HepG2 (cell line): ENCODE results near the gene KAT7. TPM values are rescaled to one million over a fixed set of nuclear protein-coding genes. Genes with fewer than 3 reads are reported as not detected.

Source experiments
- FOSL2 ChIP-seq: sonication (generic); formaldehyde crosslinking; IDR thresholded peaks from 2 replicates; pipeline ENCODE4 v1.4.0; 2020; ENCODE audit warnings: missing genetic modification reagents
- GATAD1 ChIP-seq: IDR thresholded peaks from 2 replicates; pipeline ENCODE4 v1.6.1; 2016; ENCODE audit warnings: missing genetic modification reagents, missing compliant biosample characterization
- HMGXB4 ChIP-seq, 2 experiments: sonication (generic) in 1 of 2; formaldehyde crosslinking in 1 of 2; IDR thresholded peaks; 2 replicates each; pipeline versions ENCODE4 v1.4.0 to v1.6.1; 2018 to 2020; ENCODE audit warnings: missing genetic modification reagents in 2 of 2, borderline replicate concordance in 1 of 2, low read depth in 1 of 2, mild to moderate bottlenecking in 1 of 2, missing biosample characterization in 1 of 2
- HNF4G ChIP-seq, 2 experiments: sonication (generic) in 1 of 2; formaldehyde crosslinking in 1 of 2; IDR thresholded peaks; 2 replicates each; pipeline versions ENCODE4 v1.4.0 to v1.6.1; 2011 to 2020; ENCODE audit warnings: borderline replicate concordance in 2 of 2, low read depth in 2 of 2, mild to moderate bottlenecking in 2 of 2, low read length in 1 of 2, missing genetic modification reagents in 1 of 2, moderate library complexity in 1 of 2
- KMT2A ChIP-seq: sonication (generic); formaldehyde crosslinking; IDR thresholded peaks from 2 replicates; pipeline ENCODE4 v1.4.0; 2020; ENCODE audit warnings: missing genetic modification reagents
- KMT2B ChIP-seq: IDR thresholded peaks from 2 replicates; pipeline ENCODE4 v1.6.1; 2016; ENCODE audit warnings: missing genetic modification reagents, missing compliant biosample characterization
- MLX ChIP-seq: IDR thresholded peaks from 2 replicates; pipeline ENCODE4 v1.6.1; 2016
- NR2C2 ChIP-seq: sonication (generic); formaldehyde crosslinking; IDR thresholded peaks from 2 replicates; pipeline ENCODE4 v1.4.0; 2020; ENCODE audit warnings: missing genetic modification reagents, mild to moderate bottlenecking, moderate library complexity, borderline replicate concordance
- PITX1 ChIP-seq: sonication (generic); formaldehyde crosslinking; IDR thresholded peaks from 2 replicates; pipeline ENCODE4 v1.5.1; 2020; ENCODE audit warnings: mild to moderate bottlenecking, missing genetic modification reagents
- SALL1 ChIP-seq: sonication (generic); formaldehyde crosslinking; IDR thresholded peaks from 2 replicates; pipeline ENCODE4 v1.8.0; 2022; ENCODE audit warnings: mild to moderate bottlenecking, missing genetic modification reagents
- SALL2 ChIP-seq: sonication (generic); formaldehyde crosslinking; IDR thresholded peaks from 2 replicates; pipeline ENCODE4 v1.8.1; 2023; ENCODE audit warnings: mild to moderate bottlenecking, missing genetic modification reagents, inconsistent platforms
- SKI ChIP-seq: fragments of 450-650 bp; IDR thresholded peaks from one replicate; pipeline ENCODE4 v1.6.1; 2018; ENCODE audit warnings: mild to moderate bottlenecking; ENCODE audit not compliant: partially characterized antibody
- SRY ChIP-seq: sonication (generic); formaldehyde crosslinking; IDR thresholded peaks from 2 replicates; pipeline ENCODE4 v1.8.0; 2022; ENCODE audit warnings: mild to moderate bottlenecking, missing genetic modification reagents
- SSRP1 ChIP-seq: IDR thresholded peaks from 2 replicates; pipeline ENCODE4 v1.6.1; 2016; ENCODE audit warnings: control low read depth
- THAP11 ChIP-seq: IDR thresholded peaks from 2 replicates; pipeline ENCODE4 v1.6.1; 2016; ENCODE audit warnings: missing biosample characterization, missing genetic modification reagents
- ZNF329 ChIP-seq: sonication (generic); formaldehyde crosslinking; IDR thresholded peaks from 2 replicates; pipeline ENCODE4 v1.9.0; 2021; ENCODE audit warnings: low read depth, mild to moderate bottlenecking, missing genetic modification reagents
- ZNF407 ChIP-seq: sonication (generic); formaldehyde crosslinking; IDR thresholded peaks from one replicate; pipeline ENCODE4 v1.5.1; 2020; ENCODE audit warnings: mild to moderate bottlenecking, missing genetic modification reagents; ENCODE audit errors: not compliant biosample characterization
- ZNF614 ChIP-seq: IDR thresholded peaks from 2 replicates; pipeline ENCODE4 v1.6.1; 2018; ENCODE audit warnings: missing biosample characterization, missing genetic modification reagents, inconsistent platforms, borderline replicate concordance
- polyA plus RNA-seq, 8 experiments: library from polyadenylated mRNA; depleted of rRNA in 3 of 8; stranded (reverse) in 7 of 8; unstranded in 1 of 8; fragments of >200 nt; fragmentation: Illumina TruSeq in 4 of 8; extraction: Trizol in 4 of 8; gene quantifications; 2 replicates each; pipeline versions ENCODE4 v1.2.1 to v1.2.3, GENCODE V29; 2011 to 2016; ENCODE audit warnings: low read depth in 4 of 8, missing spikeins in 1 of 8, mixed read lengths in 1 of 8; ENCODE audit not compliant: insufficient read depth in 1 of 8
- total RNA-seq, 5 experiments: library from RNA; depleted of rRNA; stranded (reverse); fragments of >200 nt; fragmentation: Illumina TruSeq; extraction: Trizol; gene quantifications; 2 replicates each; pipeline ENCODE4 v1.2.3, GENCODE V29; 2016; ENCODE audit warnings: low read depth in 1 of 5

Gene KAT7
- total and polyA plus RNA-seq, 2 of the 13 experiments (the other 11 are each of a cell fraction or from before 2014, with no cell fraction given), result 21.2 to 39.2 TPM

- TF ChIP-seq HMGXB4 (CRISPR knock-in tag; IDR thresholded peaks at IDR 0.05; ENCODE audit: borderline replicate concordance in 1 of 2, low read depth in 1 of 2) (peak; percentile 62 to 76; a peak in 3 of 4 replicates), KMT2A (no peak), SALL1 (CRISPR knock-in tag) (peak; percentile 85), GATAD1 (CRISPR knock-in tag) (peak; percentile 46; the same call in 1 of the 2 replicates), ZNF407 (CRISPR knock-in tag) (peak; percentile 85), THAP11 (CRISPR knock-in tag) (peak; percentile 56), SALL2 (0 out of 2 replicates have a peak, but pooled peaks have one; percentile 50), PITX1 (CRISPR knock-in tag) (peak; percentile 82), FOSL2 (CRISPR knock-in tag) (peak; percentile 46; the same call in 1 of the 2 replicates), ZNF329 (CRISPR knock-in tag) (no peak), NR2C2 (CRISPR knock-in tag) (peak; percentile 27; the same call in 1 of the 2 replicates), SKI (peak; percentile 52), SRY (CRISPR knock-in tag) (0 out of 2 replicates have a peak, but pooled peaks have one; percentile 14), ZNF614 (CRISPR knock-in tag) (0 out of 2 replicates have a peak, but pooled peaks have one; percentile 41), SSRP1 (CRISPR knock-in tag) (peak; percentile 63; the same call in 1 of the 2 replicates), MLX (no peak), HNF4G (IDR thresholded peaks at IDR 0.05; ENCODE audit: borderline replicate concordance, low read depth, low read length) (peak; percentile 48), HNF4G (CRISPR knock-in tag; IDR thresholded peaks at IDR 0.05; ENCODE audit: borderline replicate concordance, low read depth) (0 out of 2 replicates have a peak, but pooled peaks have one; percentile 62), KMT2B (CRISPR knock-in tag) (peak; percentile 37; the same call in 1 of the 2 replicates)
These were observed 72.8 kb downstream of the KAT7 start (continued) for GRCh38 chr17:49861150-49861884.
